Measurements from ENCODE around the gene ANKRD44.

The ANKRD44 gene

DNA sequence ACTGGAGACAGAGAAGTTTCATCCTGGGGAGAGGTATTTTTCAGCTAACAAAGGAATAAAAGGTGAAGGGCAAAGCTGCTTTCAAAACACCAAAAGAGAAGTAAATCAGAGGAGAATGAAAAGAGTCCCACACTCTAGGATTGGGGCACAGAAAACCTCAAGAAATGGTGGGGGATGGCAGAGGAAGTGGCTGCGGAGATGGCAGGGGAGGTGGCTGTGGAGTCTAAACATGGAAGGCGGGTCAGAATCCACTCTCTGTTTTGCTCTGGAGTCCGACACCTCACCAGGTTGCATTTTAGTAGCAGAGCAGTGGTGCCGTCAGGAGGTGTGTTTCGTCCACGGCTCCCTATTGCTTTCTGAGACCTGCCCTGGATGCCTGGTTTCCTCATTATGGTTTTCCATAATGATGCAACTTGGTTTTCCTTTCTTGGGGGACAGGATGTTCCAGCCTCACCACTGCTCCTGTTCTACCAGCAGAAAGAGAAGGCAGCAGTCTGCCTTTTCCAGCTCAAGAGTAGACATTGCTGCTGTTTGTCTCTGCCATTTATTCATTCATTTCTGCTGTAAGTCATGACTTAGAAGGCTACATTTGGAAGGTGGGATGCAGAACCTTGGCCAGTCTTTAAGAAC, 188.7 kb downstream of the ANKRD44 start:
- H3K4me3 ChIP-seq (ENCODE audit: low read depth, low read length), result no peak overlapping the region
- TF ChIP-seq, protein P1, sequence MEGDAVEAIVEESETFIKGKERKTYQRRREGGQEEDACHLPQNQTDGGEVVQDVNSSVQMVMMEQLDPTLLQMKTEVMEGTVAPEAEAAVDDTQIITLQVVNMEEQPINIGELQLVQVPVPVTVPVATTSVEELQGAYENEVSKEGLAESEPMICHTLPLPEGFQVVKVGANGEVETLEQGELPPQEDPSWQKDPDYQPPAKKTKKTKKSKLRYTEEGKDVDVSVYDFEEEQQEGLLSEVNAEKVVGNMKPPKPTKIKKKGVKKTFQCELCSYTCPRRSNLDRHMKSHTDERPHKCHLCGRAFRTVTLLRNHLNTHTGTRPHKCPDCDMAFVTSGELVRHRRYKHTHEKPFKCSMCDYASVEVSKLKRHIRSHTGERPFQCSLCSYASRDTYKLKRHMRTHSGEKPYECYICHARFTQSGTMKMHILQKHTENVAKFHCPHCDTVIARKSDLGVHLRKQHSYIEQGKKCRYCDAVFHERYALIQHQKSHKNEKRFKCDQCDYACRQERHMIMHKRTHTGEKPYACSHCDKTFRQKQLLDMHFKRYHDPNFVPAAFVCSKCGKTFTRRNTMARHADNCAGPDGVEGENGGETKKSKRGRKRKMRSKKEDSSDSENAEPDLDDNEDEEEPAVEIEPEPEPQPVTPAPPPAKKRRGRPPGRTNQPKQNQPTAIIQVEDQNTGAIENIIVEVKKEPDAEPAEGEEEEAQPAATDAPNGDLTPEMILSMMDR (conservative IDR thresholded peaks at IDR 0.05; ENCODE audit: low read depth, low read length), result no peak
- peak; percentile 68 for DNase-seq (ENCODE audit: low read depth)

DNA sequence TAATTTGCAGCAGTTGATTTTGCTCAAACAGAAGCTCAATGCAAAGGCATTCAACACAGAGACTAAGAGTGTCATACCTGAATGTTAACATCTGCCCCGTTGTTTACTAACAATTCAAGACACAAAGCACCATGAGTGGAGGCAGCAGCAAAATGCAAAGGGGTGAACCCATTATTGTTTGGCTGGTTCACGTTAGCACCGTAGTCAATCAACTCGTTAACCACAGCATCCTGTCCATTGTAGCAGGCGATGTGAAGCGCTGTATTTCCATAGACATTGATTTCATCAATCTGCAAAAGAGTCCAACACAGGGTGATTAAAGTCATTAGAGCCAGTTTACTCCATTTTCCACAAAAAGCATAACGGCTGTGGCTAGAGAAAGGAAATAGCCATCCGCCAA, 189.3 kb downstream of the ANKRD44 start:
- no peak for DNase-seq (ENCODE audit: low read depth)
- TF ChIP-seq, protein P1 (conservative IDR thresholded peaks at IDR 0.05; ENCODE audit: low read depth, low read length), result no peak
- H3K4me3 ChIP-seq (ENCODE audit: low read depth, low read length), result no peak overlapping the region

DNA sequence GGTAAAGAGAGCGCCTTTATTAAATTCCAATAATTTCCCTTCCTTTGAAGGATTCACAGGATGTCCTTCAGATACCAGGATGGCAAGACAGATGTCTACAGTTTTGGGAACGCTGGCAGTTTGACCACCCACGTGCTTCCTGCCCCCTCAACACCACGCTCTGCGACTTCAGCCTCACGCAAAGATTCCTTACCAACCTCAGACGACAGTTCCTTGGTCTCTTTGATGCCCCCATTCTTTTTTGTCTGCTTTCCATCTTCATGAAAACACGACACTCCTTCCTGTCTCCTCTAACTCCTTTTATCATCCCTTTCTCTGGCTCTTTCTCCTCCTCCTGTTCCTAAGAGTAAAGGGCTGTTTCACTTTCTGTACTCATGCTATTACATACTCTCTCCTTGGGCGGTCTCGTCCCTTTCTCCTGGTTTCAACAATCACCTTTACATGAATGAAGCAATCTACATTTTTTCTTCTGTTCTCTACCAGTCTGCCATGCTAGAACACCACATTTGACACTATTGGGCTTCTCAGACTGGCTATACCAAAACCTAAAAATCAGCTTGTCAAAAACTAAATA, 194.2 kb downstream of the ANKRD44 start:
- no peak for DNase-seq (ENCODE audit: low read depth)
- TF ChIP-seq, protein P1 (conservative IDR thresholded peaks at IDR 0.05; ENCODE audit: low read depth, low read length), result no peak
- H3K4me3 ChIP-seq (ENCODE audit: low read depth, low read length), result no peak overlapping the region

DNA sequence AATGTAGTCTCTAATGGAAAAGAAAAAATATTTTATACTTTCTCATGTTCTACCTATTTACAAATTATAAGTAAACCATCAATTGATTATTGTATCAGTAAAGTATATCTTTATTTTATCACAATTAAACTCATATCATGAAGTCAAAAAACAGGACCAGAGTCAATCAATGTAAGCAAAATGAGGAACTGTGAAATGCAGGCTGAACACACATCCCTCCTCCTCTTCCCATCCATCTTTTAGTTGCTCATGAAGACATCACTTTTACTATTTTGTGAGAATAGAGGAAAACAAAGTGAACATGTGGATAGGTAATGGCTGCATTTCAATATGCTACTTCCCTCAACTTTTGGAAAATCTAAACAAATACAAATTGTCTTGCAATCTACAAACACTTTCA, 195.3 kb downstream of the ANKRD44 start:
- H3K4me3 ChIP-seq (ENCODE audit: low read depth, low read length), result no peak overlapping the region
- TF ChIP-seq, protein P1 (conservative IDR thresholded peaks at IDR 0.05; ENCODE audit: low read depth, low read length), result no peak
- DNase-seq (ENCODE audit: low read depth), result no peak

DNA sequence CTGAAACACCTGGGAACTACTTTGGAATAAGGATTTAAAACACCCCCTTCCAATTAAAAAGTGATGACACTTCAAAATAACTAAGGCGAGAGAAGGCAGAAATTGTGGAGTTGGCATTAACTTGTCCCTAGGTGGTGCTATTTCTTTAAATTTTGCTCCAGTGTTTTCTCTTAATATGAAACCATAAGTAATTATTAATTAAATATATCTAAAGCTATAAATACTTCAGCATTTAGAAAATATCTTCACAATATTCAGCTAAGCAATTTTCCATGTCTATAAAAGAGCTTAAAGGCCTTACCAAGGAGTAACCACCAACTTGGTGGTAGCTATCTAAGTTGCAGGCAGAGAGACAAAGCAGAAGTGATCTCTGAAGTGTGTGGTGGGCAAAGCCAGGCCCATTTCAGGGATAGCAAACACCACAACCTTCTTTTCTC, 197.3 kb downstream of the ANKRD44 start:
- no peak overlapping the region for H3K4me3 ChIP-seq (ENCODE audit: low read depth, low read length)
- TF ChIP-seq, protein P1 (conservative IDR thresholded peaks at IDR 0.05; ENCODE audit: low read depth, low read length), result peak; percentile 64
- peak; percentile 67 for DNase-seq (ENCODE audit: low read depth)

DNA sequence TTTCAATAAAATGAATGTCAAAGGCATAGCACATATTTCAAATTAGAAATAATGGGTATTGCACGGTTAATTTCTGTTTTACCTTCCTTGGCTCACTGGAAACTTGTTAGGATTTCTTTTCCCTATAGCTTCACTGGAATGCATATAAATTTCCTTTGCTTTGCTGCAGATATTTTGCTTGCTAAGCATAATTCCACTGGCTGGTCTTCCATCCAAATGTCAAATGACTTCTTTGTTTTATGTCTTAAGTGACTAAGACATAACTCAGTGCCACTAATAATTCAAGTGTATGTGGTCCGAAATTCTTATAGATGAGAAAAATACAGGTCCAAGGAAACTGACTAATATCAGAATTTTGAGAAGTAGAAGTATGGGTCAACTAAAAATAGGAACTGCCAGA, 201.3 kb downstream of the ANKRD44 start:
- no peak overlapping the region for H3K4me3 ChIP-seq (ENCODE audit: low read depth, low read length)
- no peak for DNase-seq (ENCODE audit: low read depth)
- TF ChIP-seq, protein P1 (conservative IDR thresholded peaks at IDR 0.05; ENCODE audit: low read depth, low read length), result no peak

DNA sequence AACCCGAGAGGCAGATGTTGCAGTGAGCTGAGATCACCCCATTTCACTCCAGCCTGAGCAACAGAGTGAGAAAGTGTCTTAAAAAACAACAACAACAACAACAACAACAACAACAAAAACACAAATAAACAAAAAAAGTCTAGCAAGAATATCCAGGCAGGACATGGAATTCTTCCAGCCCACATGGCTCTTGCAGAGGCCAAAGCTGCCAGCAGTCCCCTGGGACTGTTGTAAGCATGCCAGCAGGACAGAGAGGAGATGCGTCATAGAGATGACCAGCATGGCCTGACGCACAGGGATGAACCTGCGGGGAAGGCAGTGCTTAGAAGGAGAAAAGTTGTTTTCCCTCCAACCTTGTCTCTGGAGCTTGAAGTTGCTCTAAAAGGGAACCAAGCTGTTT, 201.8 kb downstream of the ANKRD44 start:
- TF ChIP-seq, protein P1 (conservative IDR thresholded peaks at IDR 0.05; ENCODE audit: low read depth, low read length), result no peak
- peak; percentile 96 for DNase-seq (ENCODE audit: low read depth)
- H3K4me3 ChIP-seq (ENCODE audit: low read depth, low read length), result no peak overlapping the region
